Measurements from ENCODE around the gene INTS2. TPM values are rescaled to one million over a fixed set of nuclear protein-coding genes. Genes with fewer than 3 reads are reported as not detected.

The INTS2 gene
- total RNA-seq, 1 experiment from 2014 or later: 20.8 TPM

DNA sequence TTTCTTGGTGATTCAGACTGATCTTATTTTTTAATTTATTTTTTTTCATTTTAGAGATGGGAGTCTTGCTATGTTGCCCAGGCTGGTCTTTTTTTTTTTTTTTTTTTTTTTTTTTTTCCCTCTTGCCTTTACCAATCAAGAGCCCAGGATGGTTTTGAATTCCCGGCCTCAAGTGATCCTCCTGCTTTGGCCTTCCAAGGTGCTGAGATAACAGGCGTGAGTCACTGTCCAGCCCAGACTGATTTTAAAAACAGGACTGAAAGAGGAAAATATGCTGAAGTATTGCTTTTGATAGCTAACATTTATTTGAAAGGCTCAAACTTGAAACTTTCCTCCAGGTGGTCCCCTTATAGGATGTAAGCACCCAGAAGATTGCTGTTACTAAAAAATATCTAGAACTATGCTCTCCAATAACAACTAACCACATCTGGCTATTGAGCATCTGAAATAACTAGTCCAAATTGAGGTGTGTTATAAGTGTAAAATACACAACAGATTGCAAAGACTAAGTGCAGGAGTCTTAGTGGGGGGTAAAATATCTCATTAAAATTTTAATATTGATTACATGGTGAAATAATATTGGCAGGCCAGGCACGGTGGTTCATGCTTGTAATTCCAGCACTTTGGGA, 48.7 kb downstream of the INTS2 start:
- Histone ChIP-seq H3K79me1 (ENCODE audit: insufficient read depth, low read depth, low read length, poor library complexity, severe bottlenecking) (no peaks in the 10 kb centered on the region), H3K56ac (ENCODE audit: insufficient read length, low read depth, low read length) (no peak overlapping the region), H3K4me1 (ENCODE audit: insufficient read depth, low read length) (no peaks in the 10 kb centered on the region), H3K27ac (ENCODE audit: insufficient read length, low read depth, low read length) (no peak overlapping the region), H3K23me2 (ENCODE audit: insufficient read length, low read depth, low read length, poor library complexity, severe bottlenecking) (no peaks in the 10 kb centered on the region), H3K79me2 (ENCODE audit: insufficient read depth, low read length) (no peaks in the 10 kb centered on the region), H2BK20ac (ENCODE audit: low read depth, low read length, poor library complexity, severe bottlenecking) (no peak overlapping the region), H3K14ac (ENCODE audit: insufficient read depth, low read length) (no peak overlapping the region), H3K18ac (ENCODE audit: insufficient read length, low read depth, low read length) (no peak overlapping the region), H2BK5ac (ENCODE audit: insufficient read length, low read length) (no peak overlapping the region), H3K4ac (ENCODE audit: low read depth, low read length) (no peak overlapping the region), H4K91ac (ENCODE audit: insufficient read length, low read depth, low read length) (no peak overlapping the region), H4K20me1 (ENCODE audit: control insufficient read depth, insufficient read depth, insufficient read length) (no peaks in the 10 kb centered on the region), H3K23ac (ENCODE audit: insufficient read length, low read depth, low read length) (no peak overlapping the region), H2BK120ac (ENCODE audit: low read depth, low read length, poor library complexity, severe bottlenecking) (no peak overlapping the region), H2BK15ac (ENCODE audit: low read depth, low read length) (no peak overlapping the region), H4K8ac (replicated peaks; ENCODE audit: insufficient read length, low read depth, low read length) (no peak overlapping the region), H3K4me2 (ENCODE audit: insufficient read depth, insufficient read length, low read length) (no peak overlapping the region), H3K9ac (ENCODE audit: extremely low read depth, insufficient read length, low read length) (no peak overlapping the region), H3T11ph (ENCODE audit: low read length) (no peak overlapping the region), H3K9me3 (ENCODE audit: control insufficient read depth, low read depth, low read length) (no peaks in the 10 kb centered on the region), H3K27me3 (ENCODE audit: insufficient read depth, low read length) (no peaks in the 10 kb centered on the region), H2AFZ (ENCODE audit: low read length) (no peak overlapping the region), H2AK5ac (ENCODE audit: insufficient read length, low read length) (no peak overlapping the region), H4K5ac (ENCODE audit: insufficient read length, low read depth, low read length) (no peak overlapping the region), H2BK12ac (ENCODE audit: insufficient read length, low read depth, low read length) (no peak overlapping the region)
- H3K27ac Mint-ChIP-seq: no peak overlapping the region
- H3K9me3 Mint-ChIP-seq: no peaks in the 10 kb centered on the region
- WGBS (ENCODE audit: extremely low coverage, insufficient read length, low lambda C conversion rate): no CpG with 5 or more reads among the region's 3 CpGs
- no peaks in the 10 kb centered on the region for H3K4me1 Mint-ChIP-seq
- no peaks in the 10 kb centered on the region for H3K27me3 Mint-ChIP-seq (ENCODE audit: low read depth)
- no peak for TF ChIP-seq CTCF (conservative IDR thresholded peaks at IDR 0.05)
- DNase-seq: no peak
- peaks cover 0 to 32% (median 25%) of the 10 kb centered on the region in 3 experiments; a peak in 6 of 7 replicates for H3K36me3 Mint-ChIP-seq (ENCODE audit: insufficient read depth in 1 of 3, low read depth in 3 of 3)
- H3K4me3 Mint-ChIP-seq: no peak overlapping the region
